GM12801 (cell line): ENCODE measurements around the gene UBE2I.

ENCODE experiments used
- CTCF ChIP-seq: IDR thresholded peaks from one replicate; pipeline ENCODE4 v1.5.1; 2011; ENCODE audit warnings: control low read depth; ENCODE audit not compliant: insufficient read length; ENCODE audit errors: extremely low read depth

The UBE2I gene

GRCh38 chr16:1346422-1347285, 37.2 kb downstream of the UBE2I start:
- no peak for TF ChIP-seq CTCF

- TF ChIP-seq CTCF = no peak
Observed at GRCh38 chr16:1347286-1347855, 37.9 kb downstream of the UBE2I start.

DNA sequence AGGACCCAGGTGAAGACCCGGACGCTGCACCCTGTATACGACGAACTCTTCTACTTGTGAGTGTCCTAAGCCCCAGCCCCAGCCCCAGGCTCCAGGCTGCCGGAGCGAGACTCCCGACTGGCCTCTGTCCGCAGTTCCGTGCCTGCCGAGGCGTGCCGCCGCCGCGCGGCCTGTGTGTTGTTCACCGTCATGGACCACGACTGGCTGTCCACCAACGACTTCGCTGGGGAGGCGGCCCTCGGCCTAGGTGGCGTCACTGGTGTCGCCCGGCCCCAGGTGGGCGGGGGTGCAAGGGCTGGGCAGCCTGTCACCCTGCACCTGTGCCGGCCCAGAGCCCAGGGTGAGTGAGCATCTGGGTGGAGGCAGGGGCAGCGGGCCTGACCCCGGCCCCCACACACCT, 38.5 kb downstream of the UBE2I start:
- TF ChIP-seq CTCF = no peak

DNA sequence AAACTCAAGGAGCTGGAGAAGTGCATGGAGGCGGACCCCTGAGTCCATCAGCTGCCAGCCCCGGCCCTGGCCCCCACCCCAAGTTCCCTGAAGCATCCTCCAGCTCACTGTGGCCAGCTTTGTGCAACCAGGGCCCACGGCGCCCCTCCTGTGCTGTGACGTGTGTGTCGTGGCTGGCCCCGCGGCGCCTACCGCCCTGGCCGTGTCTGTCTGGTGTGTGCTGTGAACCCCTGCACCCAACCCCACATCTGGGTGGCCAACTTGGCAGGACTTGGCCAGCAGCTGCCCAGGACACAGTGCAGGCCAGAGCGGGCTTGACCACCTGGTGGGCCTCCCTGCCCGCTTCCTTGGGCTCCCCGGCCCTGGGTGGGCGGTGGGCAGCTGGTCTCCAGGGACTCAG, 39.0 kb downstream of the UBE2I start:
- TF ChIP-seq CTCF = no peak

DNA sequence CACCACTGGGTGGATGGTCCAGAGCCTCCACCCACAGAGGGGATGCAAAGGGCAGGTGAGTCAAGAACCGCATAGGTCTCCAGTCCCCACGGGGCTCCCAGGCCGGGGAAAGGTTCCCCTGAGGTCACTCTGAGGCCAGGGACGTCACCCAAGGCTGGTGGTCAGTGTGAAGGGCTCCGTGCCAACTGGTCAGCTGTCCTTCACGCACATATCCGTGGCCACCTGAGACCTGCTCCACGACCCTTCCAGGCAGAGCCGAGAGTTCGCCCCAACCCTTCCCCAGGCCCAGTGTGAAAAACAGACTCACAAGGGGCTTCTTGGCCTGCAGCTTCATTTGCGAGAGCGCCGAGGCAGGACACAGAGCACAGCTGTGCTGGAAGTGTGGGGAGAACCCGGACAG, 39.5 kb downstream of the UBE2I start:
- no peak for TF ChIP-seq CTCF

GRCh38 chr16:1349351-1349750, 39.9 kb downstream of the UBE2I start:
- no peak for TF ChIP-seq CTCF

DNA sequence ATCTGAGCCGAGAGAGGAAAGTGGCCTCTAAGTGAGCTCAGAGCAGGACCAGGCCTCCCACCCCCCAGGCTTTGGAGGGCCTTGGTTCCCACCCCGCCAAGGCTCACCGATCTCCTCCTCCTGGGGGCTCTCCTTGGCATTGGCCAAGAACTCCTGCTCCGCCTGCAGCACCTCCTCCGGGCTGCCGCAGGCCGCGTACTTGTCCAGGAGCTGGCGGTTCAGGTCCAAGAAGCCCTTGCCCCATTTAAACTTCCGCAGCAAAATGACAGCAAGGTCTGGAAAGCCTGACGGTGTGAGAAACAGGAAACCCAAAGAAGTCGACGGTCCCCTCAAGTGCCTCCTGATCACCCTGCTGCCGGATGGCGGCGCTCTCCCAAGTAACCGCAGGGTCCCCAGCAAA, 40.5 kb downstream of the UBE2I start:
- no peak for TF ChIP-seq CTCF
